Muscle layer of colon (tissue), 2 donors: ENCODE results near the gene COCH.

Source experiments
- H3K27ac ChIP-seq: one replicate; pipeline ENCODE4 v1.7.0; 2013; ENCODE audit warnings: low read depth, mild to moderate bottlenecking, low read length, moderate library complexity
- H3K27me3 ChIP-seq, 2 donors: one replicate each; pipeline ENCODE4 v1.7.0; 2013; ENCODE audit warnings: low read length in 2 of 2, mild to moderate bottlenecking in 2 of 2; ENCODE audit not compliant: insufficient read depth in 2 of 2, control insufficient read depth in 1 of 2
- H3K36me3 ChIP-seq: one replicate; pipeline ENCODE4 v1.7.0; 2013; ENCODE audit warnings: mild to moderate bottlenecking, low read length; ENCODE audit not compliant: insufficient read depth
- H3K4me1 ChIP-seq: one replicate; pipeline ENCODE4 v1.7.0; 2013; ENCODE audit warnings: mild to moderate bottlenecking, low read length; ENCODE audit not compliant: insufficient read depth
- H3K4me3 ChIP-seq, 2 donors: one replicate each; pipeline ENCODE4 v1.7.0; 2013; ENCODE audit warnings: low read length in 2 of 2, low read depth in 1 of 2, mild to moderate bottlenecking in 1 of 2, moderate library complexity in 1 of 2
- H3K9ac ChIP-seq: one replicate; pipeline ENCODE4 v1.7.0; 2013; ENCODE audit warnings: low read length
- H3K9me3 ChIP-seq: one replicate; pipeline ENCODE4 v1.7.0; 2013; ENCODE audit warnings: mild to moderate bottlenecking, low read length
- donor health status: abdominal sarcoma.
- donor health status: Adenocarcinoma of cecum.

Gene COCH

GRCh38 chr14:30935445-30935844, 61.1 kb downstream of the COCH start:
- Histone ChIP-seq H3K27me3 (no peaks in the 10 kb centered on the region), H3K36me3 (peaks cover 31% of the 10 kb centered on the region), H3K4me1 (peaks cover 4% of the 10 kb centered on the region), H3K9me3 (no peaks in the 10 kb centered on the region), H3K27ac (no peak overlapping the region), H3K9ac (no peak overlapping the region), H3K4me3 (no peak overlapping the region)

GRCh38 chr14:30938617-30939016, 64.3 kb downstream of the COCH start:
- Histone ChIP-seq H3K4me3 (no peak overlapping the region), H3K9me3 (no peaks in the 10 kb centered on the region), H3K36me3 (peaks cover 34% of the 10 kb centered on the region), H3K27ac (no peak overlapping the region), H3K4me1 (peaks cover 4% of the 10 kb centered on the region), H3K9ac (no peak overlapping the region), H3K27me3 (no peaks in the 10 kb centered on the region)
